Astrocyte (in vitro differentiated cells and primary cell): ENCODE data around the gene SCYL3.

ENCODE experiments used
- EZH2 ChIP-seq: IDR thresholded peaks from 2 replicates; pipeline ENCODE4 v1.6.1; 2012; ENCODE audit warnings: mild to moderate bottlenecking, low read length, inconsistent platforms; ENCODE audit not compliant: insufficient read depth
- TF ChIP-seq, protein P1 (sequence below): IDR thresholded peaks from 2 replicates; pipeline ENCODE4 v1.5.1; 2011; ENCODE audit warnings: low read depth, mild to moderate bottlenecking, inconsistent platforms, low read length, moderate library complexity; ENCODE audit not compliant: insufficient read depth

DNA sequence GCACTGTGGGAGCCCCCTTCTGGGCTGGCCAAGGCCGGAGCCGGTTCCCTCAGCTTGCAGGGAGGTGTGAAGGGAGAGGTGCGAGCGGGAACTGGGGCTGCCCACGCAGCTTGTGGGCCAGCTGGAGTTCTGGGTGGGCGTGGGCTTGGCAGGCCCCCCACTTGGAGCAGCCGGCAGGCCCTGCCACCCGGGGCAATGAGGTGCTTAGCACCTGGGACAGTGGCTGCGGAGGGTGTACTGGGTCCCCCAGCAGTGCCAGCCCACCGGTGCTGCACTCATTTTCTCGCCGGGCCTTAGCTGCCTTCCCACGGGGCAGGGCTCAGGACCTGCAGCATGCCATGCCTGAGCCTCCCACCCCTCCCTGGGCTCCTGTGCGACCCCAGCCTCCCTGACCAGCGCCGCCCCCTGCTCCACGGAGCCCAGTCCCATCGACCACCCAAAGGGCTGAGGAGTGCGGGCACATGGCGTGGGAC is 11.6 kb downstream of the SCYL3 start:
- no peak for TF ChIP-seq EZH2
- TF ChIP-seq, protein P1, sequence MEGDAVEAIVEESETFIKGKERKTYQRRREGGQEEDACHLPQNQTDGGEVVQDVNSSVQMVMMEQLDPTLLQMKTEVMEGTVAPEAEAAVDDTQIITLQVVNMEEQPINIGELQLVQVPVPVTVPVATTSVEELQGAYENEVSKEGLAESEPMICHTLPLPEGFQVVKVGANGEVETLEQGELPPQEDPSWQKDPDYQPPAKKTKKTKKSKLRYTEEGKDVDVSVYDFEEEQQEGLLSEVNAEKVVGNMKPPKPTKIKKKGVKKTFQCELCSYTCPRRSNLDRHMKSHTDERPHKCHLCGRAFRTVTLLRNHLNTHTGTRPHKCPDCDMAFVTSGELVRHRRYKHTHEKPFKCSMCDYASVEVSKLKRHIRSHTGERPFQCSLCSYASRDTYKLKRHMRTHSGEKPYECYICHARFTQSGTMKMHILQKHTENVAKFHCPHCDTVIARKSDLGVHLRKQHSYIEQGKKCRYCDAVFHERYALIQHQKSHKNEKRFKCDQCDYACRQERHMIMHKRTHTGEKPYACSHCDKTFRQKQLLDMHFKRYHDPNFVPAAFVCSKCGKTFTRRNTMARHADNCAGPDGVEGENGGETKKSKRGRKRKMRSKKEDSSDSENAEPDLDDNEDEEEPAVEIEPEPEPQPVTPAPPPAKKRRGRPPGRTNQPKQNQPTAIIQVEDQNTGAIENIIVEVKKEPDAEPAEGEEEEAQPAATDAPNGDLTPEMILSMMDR: no peak
